GM12872 (cell line): ENCODE results near the gene FUBP3.

Experiments used
- CTCF ChIP-seq: IDR thresholded peaks from 3 replicates; pipeline ENCODE4 v1.5.1; 2011; ENCODE audit warnings: low read depth, mild to moderate bottlenecking, low read length, moderate library complexity; ENCODE audit not compliant: insufficient read depth

Gene FUBP3

GRCh38 chr9:130537346-130538050 lies 41.9 kb upstream of the FUBP3 start:
- TF ChIP-seq CTCF, result no peak

GRCh38 chr9:130539420-130540223 lies 39.8 kb upstream of the FUBP3 start:
- TF ChIP-seq CTCF, result no peak

GRCh38 chr9:130541533-130541932 lies 37.8 kb upstream of the FUBP3 start:
- no peak for TF ChIP-seq CTCF

GRCh38 chr9:130542038-130542437 lies 37.3 kb upstream of the FUBP3 start:
- no peak for TF ChIP-seq CTCF

- TF ChIP-seq CTCF, result no peak
These were observed 36.7 kb upstream of the FUBP3 start for GRCh38 chr9:130542457-130543228.

GRCh38 chr9:130543368-130543767 lies 36.0 kb upstream of the FUBP3 start:
- TF ChIP-seq CTCF, result no peak

GRCh38 chr9:130543859-130544258 lies 35.5 kb upstream of the FUBP3 start:
- no peak for TF ChIP-seq CTCF
